ENCODE data around the gene SERPINA10.

SERPINA10 gene

DNA sequence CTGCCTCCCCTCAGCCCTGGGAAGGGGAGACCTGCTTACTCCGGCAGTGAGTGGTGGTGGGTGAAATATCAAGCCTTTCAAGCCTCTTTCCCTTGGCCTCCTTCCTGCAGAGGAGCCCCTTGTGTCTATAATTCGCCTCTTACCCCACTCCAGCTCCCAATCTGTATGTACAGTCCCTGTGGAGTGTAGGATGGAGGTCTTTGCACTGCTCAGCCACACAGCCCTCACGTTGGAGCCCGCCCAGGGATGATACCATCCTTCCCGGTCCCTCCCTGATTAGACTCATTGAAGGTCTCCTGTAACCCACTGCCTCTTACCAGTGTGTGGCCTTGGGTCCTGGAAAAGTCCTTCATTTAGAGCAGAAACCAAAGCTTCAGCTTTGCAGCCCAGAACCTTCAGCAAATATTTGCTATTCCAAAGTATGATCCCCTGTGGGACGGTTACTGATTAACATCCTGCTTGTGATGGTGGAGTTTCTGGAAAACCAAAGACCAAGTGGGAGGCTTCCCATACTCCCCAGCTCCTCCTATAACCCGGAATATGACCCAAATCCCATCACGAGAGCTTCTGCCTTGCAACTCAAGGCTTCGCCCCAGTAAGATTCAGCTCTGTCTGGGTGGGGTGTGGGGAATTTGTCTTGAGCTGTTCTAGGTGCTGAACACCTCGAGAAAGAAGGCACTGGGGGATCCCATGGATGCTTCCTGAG, at the start of gene SERPINA10:
Gene SERPINA10, minus strand, starts transcription at position 397 of the 706 bp plus-strand sequence. CDS start 2,675 bp downstream, outside the sequence.
- no peak for DNase-seq (ENCODE audit: low spot score)

GRCh38 chr14:94342334-94342934, 49.4 kb upstream of the SERPINA10 start:
- no peak for DNase-seq (ENCODE audit: low spot score)

GRCh38 chr14:94341656-94342333, 48.7 kb upstream of the SERPINA10 start:
- DNase-seq (ENCODE audit: low spot score) = no peak

GRCh38 chr14:94340533-94340932, 47.5 kb upstream of the SERPINA10 start:
- DNase-seq (ENCODE audit: low spot score) = no peak

GRCh38 chr14:94338023-94338422, 45.0 kb upstream of the SERPINA10 start:
- no peak for DNase-seq (ENCODE audit: low spot score)

DNA sequence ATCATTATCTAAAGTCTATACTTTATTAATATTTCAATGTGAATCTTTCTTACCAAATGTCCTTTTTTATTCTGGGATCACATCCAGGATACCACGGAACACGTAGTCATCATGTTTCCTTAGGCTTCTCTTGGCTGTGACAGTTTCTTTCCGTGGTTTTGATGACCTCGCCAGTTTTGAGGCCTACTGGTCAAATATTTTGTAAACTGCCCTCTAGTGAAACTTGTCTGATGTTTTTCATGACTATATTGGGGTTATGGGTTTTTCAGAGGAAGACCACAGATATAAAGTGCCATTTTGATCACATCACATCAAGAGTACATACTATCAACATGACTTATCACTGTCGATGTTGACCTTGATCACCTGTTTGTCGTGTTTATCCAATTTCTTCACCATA, 44.2 kb upstream of the SERPINA10 start:
- DNase-seq (ENCODE audit: low spot score) = no peak

DNA sequence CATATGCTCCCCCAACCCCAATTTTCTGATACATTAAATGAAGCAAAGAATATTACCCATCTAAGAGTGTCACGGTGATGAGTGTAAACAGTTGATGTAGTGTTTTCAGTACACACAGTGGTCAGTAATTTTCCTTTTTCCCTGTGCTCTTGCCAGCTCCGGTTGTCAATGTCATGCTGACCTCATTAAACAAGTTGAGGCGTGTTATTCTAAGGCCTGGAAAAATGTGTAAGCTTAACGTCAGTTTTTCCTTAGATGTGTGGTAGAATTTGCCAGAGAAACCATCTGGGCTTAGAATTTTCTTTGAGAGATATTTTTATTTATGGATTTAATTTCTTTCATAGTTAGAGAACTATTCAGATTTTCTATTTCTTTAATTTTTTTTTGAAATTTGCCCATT, 41.8 kb upstream of the SERPINA10 start:
- DNase-seq (ENCODE audit: low spot score) = no peak

GRCh38 chr14:94332587-94332986, 39.5 kb upstream of the SERPINA10 start:
- no peak for DNase-seq (ENCODE audit: low spot score)

- DNase-seq (ENCODE audit: low spot score) = no peak
These were observed 39.1 kb upstream of the SERPINA10 start for GRCh38 chr14:94332063-94332583.

GRCh38 chr14:94331462-94331861, 38.4 kb upstream of the SERPINA10 start:
- DNase-seq (ENCODE audit: low spot score) = no peak

DNA sequence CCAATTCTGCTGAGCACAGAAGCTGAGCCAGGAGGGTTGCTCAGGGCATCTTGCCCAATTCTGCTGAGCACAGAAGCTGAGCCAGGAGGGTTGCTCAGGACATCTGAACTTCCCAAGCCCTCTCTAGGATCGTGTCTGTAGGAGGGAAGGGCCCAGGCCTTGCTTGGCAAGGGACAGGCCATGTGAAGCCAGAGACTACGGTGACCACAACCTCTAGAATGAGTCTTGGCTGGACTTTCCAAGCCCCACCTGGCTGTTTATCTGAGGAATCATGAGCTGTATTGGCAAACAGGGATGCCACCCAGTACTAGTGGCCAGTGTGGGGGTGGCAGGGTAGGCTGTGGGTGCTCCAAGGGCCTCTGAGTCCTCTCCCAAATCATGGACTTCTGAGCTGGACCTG, 37.8 kb upstream of the SERPINA10 start:
- no peak for DNase-seq (ENCODE audit: low spot score)

- DNase-seq (ENCODE audit: low spot score) = no peak
These were observed 37.4 kb upstream of the SERPINA10 start for GRCh38 chr14:94330432-94330831.

DNA sequence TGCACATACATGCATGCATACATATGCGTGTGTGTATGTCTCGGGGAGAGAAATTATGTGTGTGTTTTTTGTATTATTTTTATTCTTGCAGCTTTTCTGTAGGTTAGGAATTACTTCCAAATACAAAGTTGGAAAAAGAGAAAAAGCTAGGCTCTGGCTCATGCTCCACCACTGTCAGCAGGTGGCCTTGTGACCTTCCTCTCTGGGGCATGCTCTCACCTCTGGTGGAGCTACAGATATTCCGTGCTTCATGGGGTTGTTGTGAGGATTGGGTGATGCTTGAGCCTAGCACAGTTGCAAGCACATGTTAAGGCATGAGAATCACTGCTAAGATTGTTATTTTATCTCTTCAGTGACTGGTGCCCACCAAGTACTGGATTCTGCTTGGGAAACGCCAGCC, 36.8 kb upstream of the SERPINA10 start:
- DNase-seq (ENCODE audit: low spot score) = no peak

DNA sequence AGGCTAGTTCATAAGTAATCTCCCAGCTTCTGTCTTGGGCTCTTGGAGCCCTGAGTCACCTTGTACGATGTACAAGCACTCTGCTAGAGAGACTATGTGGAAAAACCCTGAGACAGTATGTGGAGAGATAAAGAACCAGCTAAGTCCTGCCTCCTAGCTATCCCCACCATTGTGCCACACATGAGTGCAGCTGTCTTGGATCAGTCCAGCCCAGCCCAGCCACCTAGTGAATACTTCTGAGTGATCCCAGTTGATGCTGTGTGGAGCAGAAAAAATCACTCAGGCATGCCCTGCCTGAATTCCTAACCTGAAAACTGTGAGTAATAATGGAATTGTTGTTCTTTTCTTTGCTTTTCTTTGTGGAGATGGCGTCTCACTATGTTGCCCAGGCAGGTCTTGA, 35.1 kb upstream of the SERPINA10 start:
- no peak for DNase-seq (ENCODE audit: low spot score)

DNA sequence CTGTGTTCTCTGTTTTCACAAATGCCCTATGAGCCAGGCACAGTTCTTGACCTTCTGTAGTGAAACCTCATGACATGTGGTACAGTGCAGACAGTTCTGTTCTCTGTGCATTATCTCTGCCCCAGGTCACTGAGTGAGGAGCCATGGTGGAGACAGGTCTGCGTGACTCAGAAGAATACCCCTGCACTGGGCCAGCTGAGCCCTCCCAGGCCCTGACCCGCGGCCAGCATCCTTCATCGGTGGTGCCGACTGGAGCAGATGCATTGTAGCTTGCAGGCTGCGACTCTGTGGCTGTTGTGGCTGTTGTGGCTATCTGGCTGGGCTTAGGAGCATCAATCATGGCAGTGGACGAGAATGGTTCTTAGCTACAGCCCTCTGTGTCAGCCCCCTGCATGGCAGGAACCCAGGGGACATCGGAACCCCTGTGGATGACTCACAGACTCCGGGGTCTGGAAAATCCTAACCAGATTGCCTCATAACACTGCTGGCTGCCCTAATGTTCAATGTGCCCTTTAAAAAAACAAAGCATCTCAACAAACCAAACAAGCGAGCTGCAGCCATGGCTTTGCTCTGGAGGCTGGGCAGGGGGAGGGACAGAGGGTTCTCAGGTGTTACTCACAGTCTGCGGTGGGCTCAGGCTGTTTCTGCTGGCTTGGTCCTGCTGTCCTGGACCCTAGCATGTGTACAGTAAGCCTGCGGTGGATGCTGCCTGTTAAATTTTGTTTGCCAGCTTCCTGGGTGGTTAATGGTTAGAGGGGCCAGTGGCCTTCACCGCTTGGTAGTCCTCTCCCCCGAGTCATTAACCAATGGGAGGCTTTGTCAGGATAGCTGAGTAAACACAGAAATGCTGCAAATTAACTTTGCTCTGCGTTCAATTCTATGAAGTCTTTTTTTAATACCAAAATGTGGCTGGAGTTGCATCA, 29.8 kb upstream of the SERPINA10 start, which contains the start of gene SERPINA6:
Gene SERPINA6, minus strand, starts transcription at position 689 of the 923 bp plus-strand sequence. CDS start 8,688 bp downstream, outside the sequence.
- DNase-seq (ENCODE audit: low spot score) = no peak

- DNase-seq (ENCODE audit: low spot score) = no peak
These were observed 28.6 kb upstream of the SERPINA10 start for GRCh38 chr14:94321421-94322271.

- no peak for DNase-seq (ENCODE audit: low spot score)
These were observed 27.2 kb upstream of the SERPINA10 start for GRCh38 chr14:94320243-94320642.

DNA sequence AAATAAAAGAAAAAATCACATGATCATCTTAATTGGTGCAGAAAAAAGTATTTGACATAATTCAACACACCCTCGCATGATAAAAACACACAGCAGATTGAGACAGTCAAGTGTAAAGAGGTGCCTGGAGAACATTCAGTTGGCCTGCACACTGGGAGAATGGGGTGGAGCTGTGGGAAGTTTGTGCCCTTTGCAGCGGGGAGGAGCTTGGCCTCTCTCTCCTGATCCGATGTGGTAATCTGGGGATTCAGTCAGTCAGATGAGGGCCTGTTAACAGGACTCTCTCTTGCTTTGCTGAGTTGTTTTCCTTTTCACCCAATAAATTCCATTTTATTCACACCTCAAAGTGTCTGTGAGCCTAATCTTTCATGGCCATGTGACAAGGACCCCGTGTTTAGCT, 24.2 kb upstream of the SERPINA10 start:
- DNase-seq (ENCODE audit: low spot score) = no peak

GRCh38 chr14:94316692-94317091, 23.6 kb upstream of the SERPINA10 start:
- DNase-seq (ENCODE audit: low spot score) = no peak

- DNase-seq (ENCODE audit: low spot score) = no peak
These were observed 21.8 kb upstream of the SERPINA10 start for GRCh38 chr14:94314890-94315289.

Data from hematopoietic multipotent progenitor cell treated with erythropoietin and hydrocortisone succinate and interleukin-3 and kit ligand, for 17 days (in vitro differentiated cells).